Measurements from ENCODE around the gene TYSND1.

The TYSND1 gene

DNA sequence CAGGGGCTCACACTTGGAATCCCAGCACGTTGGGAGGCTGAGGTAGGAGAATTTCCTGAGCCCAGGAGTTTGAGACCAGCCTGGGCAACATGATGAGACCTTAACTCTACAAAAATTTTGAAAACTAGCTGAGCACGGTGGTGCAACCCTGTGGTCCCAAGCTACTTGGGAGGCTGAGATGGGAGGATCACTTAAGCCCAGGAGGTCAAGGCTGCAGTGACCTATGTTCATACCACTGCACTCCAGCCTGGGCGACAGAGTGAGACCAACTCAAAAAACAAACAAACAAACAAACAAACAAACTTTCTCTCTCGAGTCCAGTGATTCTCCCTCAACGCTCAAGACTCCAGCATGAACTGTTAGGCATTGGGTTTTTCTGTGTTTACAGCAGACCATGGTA, 2.0 kb upstream of the TYSND1 start:
- H3K4me3 ChIP-seq (ENCODE audit: low read length), result no peak overlapping the region
- TF ChIP-seq, protein P1, sequence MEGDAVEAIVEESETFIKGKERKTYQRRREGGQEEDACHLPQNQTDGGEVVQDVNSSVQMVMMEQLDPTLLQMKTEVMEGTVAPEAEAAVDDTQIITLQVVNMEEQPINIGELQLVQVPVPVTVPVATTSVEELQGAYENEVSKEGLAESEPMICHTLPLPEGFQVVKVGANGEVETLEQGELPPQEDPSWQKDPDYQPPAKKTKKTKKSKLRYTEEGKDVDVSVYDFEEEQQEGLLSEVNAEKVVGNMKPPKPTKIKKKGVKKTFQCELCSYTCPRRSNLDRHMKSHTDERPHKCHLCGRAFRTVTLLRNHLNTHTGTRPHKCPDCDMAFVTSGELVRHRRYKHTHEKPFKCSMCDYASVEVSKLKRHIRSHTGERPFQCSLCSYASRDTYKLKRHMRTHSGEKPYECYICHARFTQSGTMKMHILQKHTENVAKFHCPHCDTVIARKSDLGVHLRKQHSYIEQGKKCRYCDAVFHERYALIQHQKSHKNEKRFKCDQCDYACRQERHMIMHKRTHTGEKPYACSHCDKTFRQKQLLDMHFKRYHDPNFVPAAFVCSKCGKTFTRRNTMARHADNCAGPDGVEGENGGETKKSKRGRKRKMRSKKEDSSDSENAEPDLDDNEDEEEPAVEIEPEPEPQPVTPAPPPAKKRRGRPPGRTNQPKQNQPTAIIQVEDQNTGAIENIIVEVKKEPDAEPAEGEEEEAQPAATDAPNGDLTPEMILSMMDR (conservative IDR thresholded peaks at IDR 0.05; ENCODE audit: low read length), result no peak
- DNase-seq (ENCODE audit: low read depth), result no peak

DNA sequence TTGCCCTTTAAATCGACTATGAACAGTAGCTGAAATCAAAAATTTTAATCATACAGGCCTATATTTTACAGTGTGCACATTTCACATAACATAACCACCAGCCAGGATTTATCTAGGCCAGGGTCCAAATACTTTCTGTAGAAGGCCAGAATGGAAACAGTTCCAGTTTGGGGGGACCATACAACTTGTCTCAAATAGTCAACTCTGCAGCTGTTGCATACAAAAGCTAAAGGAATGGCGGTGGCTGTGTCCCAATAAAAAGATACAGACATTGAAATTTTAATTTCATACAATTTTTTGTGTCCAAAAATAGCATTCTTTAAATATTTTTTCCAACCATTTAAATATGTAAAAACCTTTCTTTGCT, 742 bp upstream of the TYSND1 start:
- no peak overlapping the region for H3K4me3 ChIP-seq (ENCODE audit: low read length)
- TF ChIP-seq, protein P1 (conservative IDR thresholded peaks at IDR 0.05; ENCODE audit: low read length), result no peak
- DNase-seq (ENCODE audit: low read depth), result no peak

DNA sequence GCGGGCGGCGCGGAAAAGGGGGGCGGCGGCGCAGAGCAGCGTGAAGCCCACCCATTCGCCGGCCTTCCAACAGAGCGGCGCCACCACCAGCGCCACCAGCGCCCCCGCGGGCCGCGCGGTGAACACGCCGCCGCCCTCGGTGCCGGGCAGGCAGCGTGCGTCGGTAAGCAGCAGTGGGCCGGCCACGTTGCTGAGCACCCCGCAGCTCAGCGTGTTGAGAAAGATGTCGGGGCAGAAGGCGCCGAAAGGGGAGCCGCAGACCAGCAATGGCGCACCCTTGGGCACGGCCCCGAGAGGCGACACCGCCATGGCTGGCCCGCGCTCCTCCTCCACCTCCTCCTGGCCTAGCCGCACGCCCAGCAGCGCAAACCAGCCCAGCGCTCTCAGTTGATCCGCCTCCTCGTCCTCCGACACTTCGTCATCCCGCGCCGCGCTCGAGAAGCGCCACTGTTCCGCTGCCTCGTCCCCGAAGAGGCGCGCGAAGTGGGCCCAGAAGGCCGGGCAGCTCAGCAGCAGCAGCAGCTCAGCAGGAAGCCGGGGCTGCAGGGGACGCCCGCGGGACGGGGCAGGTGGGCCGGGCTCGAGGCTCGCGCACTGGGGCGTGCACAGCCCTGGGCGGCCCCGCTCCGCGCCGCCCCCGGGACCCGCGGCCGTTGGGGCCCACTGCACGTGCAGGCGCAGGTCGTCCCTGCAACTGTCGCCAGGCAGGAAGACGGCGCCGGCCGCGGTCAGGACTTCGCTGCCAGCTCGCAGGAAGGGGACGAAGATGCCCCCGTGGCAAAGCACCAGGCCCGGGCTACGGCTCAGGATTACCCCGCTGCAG, 623 bp downstream of the TYSND1 start:
- peak overlapping the region; percentile 65 for H3K4me3 ChIP-seq (ENCODE audit: low read length)
- TF ChIP-seq, protein P1 (conservative IDR thresholded peaks at IDR 0.05; ENCODE audit: low read length), result peak; percentile 22; the same call in 1 of the 2 replicates
- peak; percentile 54 for DNase-seq (ENCODE audit: low read depth)

DNA sequence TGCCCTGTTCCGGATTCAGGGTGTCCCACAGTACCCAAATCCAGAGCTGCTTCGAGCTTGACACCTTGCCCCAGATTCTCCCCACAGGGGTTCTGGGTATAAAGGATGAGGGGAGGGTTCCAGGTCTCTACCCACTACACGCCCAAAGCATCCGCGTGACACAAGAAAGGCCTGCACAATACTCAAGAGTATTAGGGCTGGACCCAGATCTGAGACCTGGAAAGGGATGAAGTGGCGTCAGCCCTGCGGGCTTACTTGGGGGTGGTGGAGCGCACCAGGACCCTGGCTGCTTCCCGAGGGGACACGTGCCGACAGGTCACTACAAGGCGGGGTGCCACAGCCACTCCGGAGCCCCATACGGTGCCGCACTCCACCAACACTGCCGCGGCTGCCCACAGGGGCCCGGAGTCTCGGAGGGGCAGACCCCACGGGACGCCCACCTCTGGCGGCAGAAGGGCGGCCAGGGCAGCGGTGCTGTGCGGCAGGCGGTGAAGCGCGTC, 1.3 kb downstream of the TYSND1 start:
- peak overlapping the region; percentile 65 for H3K4me3 ChIP-seq (ENCODE audit: low read length)
- TF ChIP-seq, protein P1 (conservative IDR thresholded peaks at IDR 0.05; ENCODE audit: low read length), result no peak
- DNase-seq (ENCODE audit: low read depth), result peak; percentile 9

DNA sequence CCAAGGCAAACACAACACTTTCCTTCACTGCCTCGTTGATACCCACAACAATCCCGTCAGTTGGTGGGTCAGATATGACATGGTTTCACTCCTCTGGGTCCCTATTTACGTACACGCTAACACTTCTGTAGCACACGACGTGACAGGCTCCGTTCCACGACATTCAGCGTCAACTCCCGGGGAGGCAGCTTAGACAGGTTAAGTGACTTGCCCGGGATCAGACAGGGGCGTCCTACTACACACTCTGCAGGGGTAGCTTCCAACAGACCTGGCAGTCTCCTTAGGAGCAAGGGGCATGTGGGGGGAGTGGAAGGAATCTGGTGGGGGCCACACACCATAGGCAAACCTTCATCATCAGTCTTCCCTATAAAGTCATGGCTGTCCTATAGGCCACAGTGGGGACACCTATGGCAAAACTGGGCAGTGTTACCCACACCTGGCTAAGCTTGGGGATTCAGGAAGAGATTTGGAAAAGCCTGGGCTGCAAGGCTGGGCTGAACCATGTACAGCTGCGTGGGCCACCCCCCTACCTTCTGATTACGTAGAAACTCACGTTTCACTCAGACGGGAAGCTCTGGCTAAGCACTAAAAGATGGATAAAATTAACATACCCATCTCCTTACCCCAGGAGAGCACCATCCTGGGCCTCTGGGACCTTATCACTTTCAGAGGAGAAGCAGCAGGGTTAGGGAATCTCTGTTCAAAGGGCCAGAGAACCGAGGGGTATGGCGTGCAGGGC, 2.0 kb downstream of the TYSND1 start:
- TF ChIP-seq, protein P1 (conservative IDR thresholded peaks at IDR 0.05; ENCODE audit: low read length), result no peak

DNA sequence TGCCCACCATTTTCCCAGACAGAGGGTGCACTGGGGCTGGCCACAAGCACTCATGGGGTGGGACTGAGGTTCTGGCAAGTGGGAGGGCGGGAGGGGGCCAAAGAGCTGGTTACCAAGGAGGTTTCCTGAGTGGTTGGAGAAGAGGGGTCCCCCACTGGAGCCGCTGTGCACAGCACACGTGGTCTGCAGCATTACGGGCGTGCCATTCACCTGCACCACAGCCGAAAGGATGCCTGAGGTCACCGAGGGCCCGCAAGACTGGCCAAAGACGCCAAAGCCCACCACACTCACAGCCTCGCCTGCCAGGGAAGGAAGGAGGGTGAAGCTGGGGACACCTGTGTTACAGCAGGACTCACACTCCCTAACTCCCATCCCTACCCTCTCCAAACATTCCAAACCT, 3.9 kb downstream of the TYSND1 start:
- no peak for DNase-seq (ENCODE audit: low read depth)
- TF ChIP-seq, protein P1 (conservative IDR thresholded peaks at IDR 0.05; ENCODE audit: low read length), result no peak
- no peak overlapping the region for H3K4me3 ChIP-seq (ENCODE audit: low read length)

More for the DNA sequence above, 2.0 kb downstream of the TYSND1 start:
- no peak for DNase-seq (ENCODE audit: low read depth)
- H3K4me3 ChIP-seq (ENCODE audit: low read length), result no peak overlapping the region

Measured in AG10803 (cell line).